ENCODE results near the gene ELAVL3. TPM values are rescaled to one million over a fixed set of nuclear protein-coding genes. Genes with fewer than 3 reads are reported as not detected.

Gene ELAVL3
- total and polyA plus RNA-seq, 2 donors from 2014 or later: 0.22 TPM; not detected in 1

- Histone ChIP-seq H3K27me3 (ENCODE audit: control insufficient read depth, insufficient read depth, low read length) (no peaks in the 10 kb centered on the region), H3K4me3 (ENCODE audit: low read length in 3 of 3) (no peak overlapping the region), H3K27ac (ENCODE audit: low read depth in 2 of 2, low read length in 2 of 2) (no peak overlapping the region), H3K36me3 (ENCODE audit: control insufficient read depth in 2 of 3, insufficient read depth in 3 of 3, low read length in 3 of 3) (peaks cover 0 to 6% (median 3%) of the 10 kb centered on the region in 3 donors), H3K9ac (ENCODE audit: low read length in 3 of 3) (no peak overlapping the region), H3K4me1 (ENCODE audit: control insufficient read depth in 2 of 3, insufficient read depth in 2 of 3, low read depth in 1 of 3, low read length in 3 of 3) (no peaks in the 10 kb centered on the region), H3K9me3 (ENCODE audit: control insufficient read depth in 2 of 3, insufficient read depth in 1 of 3, low read length in 3 of 3) (no peaks in the 10 kb centered on the region)
- FAIRE-seq: no peak
- no peak for TF ChIP-seq CTCF (IDR thresholded peaks at IDR 0.05; ENCODE audit: borderline replicate concordance, extremely low read depth, insufficient read depth)
- intact Hi-C loops (cut with DNase I): no loop called here
- no peak for DNase-seq
These were observed 29.4 kb downstream of the ELAVL3 start for GRCh38 chr19:11451327-11451870.

GRCh38 chr19:11450570-11451326, 30.1 kb downstream of the ELAVL3 start:
- TF ChIP-seq CTCF (IDR thresholded peaks at IDR 0.05; ENCODE audit: borderline replicate concordance, extremely low read depth, insufficient read depth): no peak
- Histone ChIP-seq H3K9ac (ENCODE audit: low read length in 3 of 3) (no peak overlapping the region), H3K27ac (ENCODE audit: low read depth in 2 of 2, low read length in 2 of 2) (no peak overlapping the region), H3K4me3 (ENCODE audit: low read length in 3 of 3) (no peak overlapping the region), H3K9me3 (ENCODE audit: control insufficient read depth in 2 of 3, insufficient read depth in 1 of 3, low read length in 3 of 3) (no peaks in the 10 kb centered on the region), H3K4me1 (ENCODE audit: control insufficient read depth in 2 of 3, insufficient read depth in 2 of 3, low read depth in 1 of 3, low read length in 3 of 3) (no peaks in the 10 kb centered on the region), H3K36me3 (ENCODE audit: control insufficient read depth in 2 of 3, insufficient read depth in 3 of 3, low read length in 3 of 3) (peaks cover 0 to 6% (median 3%) of the 10 kb centered on the region in 3 donors), H3K27me3 (ENCODE audit: control insufficient read depth, insufficient read depth, low read length) (no peaks in the 10 kb centered on the region)
- no peak for FAIRE-seq
- no peak for DNase-seq
- intact Hi-C loops (cut with DNase I): no loop called here

GRCh38 chr19:11448923-11449554, 31.8 kb downstream of the ELAVL3 start:
- H3K27me3 ChIP-seq (ENCODE audit: control insufficient read depth, insufficient read depth, low read length): no peaks in the 10 kb centered on the region
- no peaks in the 10 kb centered on the region for H3K4me1 ChIP-seq (ENCODE audit: control insufficient read depth in 2 of 3, insufficient read depth in 2 of 3, low read depth in 1 of 3, low read length in 3 of 3)
- no peaks in the 10 kb centered on the region for H3K9me3 ChIP-seq (ENCODE audit: control insufficient read depth in 2 of 3, insufficient read depth in 1 of 3, low read length in 3 of 3)
- peak in 1 of 5 donors; percentile 75 for DNase-seq
- intact Hi-C loops (cut with DNase I): no loop called here
- no peak overlapping the region for H3K4me3 ChIP-seq (ENCODE audit: low read length in 3 of 3)
- no peak for FAIRE-seq
- H3K36me3 ChIP-seq (ENCODE audit: control insufficient read depth in 2 of 3, insufficient read depth in 3 of 3, low read length in 3 of 3): peaks cover 0 to 6% (median 3%) of the 10 kb centered on the region in 3 donors
- no peak overlapping the region for H3K27ac ChIP-seq (ENCODE audit: low read depth in 2 of 2, low read length in 2 of 2)
- no peak overlapping the region for H3K9ac ChIP-seq (ENCODE audit: low read length in 3 of 3)
- TF ChIP-seq CTCF (IDR thresholded peaks at IDR 0.05; ENCODE audit: borderline replicate concordance, extremely low read depth, insufficient read depth): no peak

All from kidney (tissue), 14 donors.